ENCODE measurements around the gene KRTAP4-11.
"Not testable (repeated sequence)": the region's sequence is repeated elsewhere in the genome, so short reads cannot be mapped to it uniquely, and the experiment has no call there.

KRTAP4-11 gene

DNA sequence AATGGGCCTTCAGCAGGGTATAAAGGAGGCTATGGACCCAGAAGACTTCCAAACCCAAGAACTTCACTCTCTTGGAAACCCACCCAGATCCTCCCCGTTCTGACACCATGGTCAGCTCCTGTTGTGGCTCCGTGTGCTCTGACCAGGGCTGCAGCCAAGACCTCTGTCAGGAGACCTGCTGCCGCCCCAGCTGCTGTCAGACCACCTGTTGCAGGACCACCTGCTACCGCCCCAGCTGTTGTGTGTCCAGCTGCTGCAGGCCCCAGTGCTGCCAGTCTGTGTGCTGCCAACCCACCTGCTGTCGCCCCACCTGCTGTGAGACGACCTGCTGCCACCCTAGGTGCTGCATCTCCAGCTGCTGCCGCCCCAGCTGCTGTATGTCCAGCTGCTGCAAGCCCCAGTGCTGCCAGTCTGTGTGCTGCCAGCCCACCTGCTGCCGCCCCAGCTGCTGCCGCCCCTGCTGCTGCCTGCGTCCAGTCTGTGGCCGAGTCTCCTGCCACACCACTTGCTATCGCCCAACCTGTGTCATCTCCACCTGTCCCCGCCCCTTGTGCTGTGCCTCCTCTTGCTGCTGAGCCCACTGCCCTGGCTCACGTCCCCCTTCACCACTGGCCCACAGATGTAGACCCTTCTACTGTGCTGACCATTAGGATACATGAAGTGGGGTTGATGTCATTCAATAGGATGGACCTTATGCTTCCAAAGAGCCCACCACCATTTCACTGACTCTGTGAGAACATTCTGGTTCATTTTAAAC, 33.9 kb downstream of the KRTAP4-11 start, which contains the start of gene KRTAP4-7:
Gene KRTAP4-7, plus strand, starts transcription at position 51 of the 757 bp plus-strand sequence. Its CDS starts 57 bp downstream, at position 108.
- DNase-seq (ENCODE audit: low spot score), result not testable (repeated sequence)

DNA sequence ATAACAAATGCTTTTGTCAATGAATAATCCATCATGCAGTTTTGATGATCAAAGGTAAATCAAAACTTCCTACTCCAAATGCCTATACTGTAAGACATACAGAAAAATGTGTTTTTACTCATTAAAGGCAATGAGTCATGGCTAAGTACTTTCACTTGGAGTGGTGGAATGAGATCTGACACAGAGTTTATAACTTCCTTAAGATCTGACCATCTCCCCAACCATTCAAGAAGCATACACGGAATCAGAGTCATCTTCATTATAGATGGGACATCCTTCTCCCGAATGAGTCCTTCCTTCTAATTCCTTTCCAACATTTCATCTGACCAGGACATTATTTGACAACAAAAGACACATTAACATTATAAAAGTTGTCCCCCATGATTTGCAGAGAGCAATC, 34.7 kb downstream of the KRTAP4-11 start:
- DNase-seq (ENCODE audit: low spot score), result not testable (repeated sequence)

DNA sequence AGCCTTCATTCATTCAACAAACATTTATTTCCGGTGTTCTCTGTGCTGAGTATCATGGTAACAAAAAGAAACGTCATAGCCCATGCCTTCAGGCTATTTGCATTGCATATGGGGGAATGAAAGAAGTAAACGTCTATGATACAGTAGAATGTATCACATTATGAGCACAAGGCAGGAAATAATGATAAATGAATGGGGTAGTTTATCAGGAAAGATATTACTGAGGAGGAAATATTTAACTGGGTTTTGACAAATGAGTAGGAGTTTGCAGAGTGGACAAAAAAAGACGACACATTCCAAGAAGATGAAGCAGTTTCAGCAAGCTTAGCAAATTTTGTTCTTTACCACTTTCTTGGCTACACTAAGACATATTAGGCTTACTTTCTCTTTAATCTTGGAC, 35.5 kb downstream of the KRTAP4-11 start:
- no peak for DNase-seq (ENCODE audit: low spot score)

DNA sequence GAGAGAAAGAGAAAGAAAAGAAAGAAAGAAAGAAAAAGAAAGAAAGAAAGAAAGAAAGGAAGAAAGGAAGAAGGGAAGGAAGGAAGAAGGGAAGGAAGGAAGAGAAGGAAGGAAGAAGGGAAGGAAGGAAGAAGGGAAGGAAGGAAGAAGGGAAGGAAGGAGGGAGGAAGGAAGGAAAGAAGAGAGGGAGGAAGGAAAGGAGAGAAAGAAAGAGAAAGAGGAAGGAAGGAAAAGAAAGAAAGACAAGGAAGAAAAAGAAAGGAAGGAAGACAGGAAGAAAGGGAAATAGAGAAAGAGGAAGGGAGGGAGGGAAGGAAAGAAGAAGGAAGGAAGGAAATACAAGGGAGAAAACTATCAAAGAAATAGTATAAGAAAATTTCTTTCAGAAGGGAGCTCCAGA, 41.4 kb downstream of the KRTAP4-11 start:
- DNase-seq (ENCODE audit: low spot score), result no peak

DNA sequence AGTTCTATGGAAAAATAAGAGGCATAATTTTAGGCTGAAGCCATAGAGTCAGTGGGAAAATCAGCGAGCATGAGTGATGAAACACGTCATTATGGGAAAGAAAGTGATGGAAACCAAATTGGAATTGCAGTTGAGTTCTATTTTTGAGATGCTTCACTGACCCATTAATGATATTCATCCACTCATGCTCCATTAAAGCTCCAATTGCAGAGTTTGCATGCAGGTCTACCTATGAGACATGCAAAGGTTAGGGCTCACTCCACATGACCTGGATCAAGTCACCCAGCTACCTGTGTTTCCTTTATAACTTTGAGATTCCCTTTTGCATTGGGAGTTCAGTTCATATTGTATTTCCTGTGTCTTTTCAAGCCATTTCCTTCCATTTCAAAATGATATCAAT, 44.5 kb downstream of the KRTAP4-11 start:
- DNase-seq (ENCODE audit: low spot score), result no peak

DNA sequence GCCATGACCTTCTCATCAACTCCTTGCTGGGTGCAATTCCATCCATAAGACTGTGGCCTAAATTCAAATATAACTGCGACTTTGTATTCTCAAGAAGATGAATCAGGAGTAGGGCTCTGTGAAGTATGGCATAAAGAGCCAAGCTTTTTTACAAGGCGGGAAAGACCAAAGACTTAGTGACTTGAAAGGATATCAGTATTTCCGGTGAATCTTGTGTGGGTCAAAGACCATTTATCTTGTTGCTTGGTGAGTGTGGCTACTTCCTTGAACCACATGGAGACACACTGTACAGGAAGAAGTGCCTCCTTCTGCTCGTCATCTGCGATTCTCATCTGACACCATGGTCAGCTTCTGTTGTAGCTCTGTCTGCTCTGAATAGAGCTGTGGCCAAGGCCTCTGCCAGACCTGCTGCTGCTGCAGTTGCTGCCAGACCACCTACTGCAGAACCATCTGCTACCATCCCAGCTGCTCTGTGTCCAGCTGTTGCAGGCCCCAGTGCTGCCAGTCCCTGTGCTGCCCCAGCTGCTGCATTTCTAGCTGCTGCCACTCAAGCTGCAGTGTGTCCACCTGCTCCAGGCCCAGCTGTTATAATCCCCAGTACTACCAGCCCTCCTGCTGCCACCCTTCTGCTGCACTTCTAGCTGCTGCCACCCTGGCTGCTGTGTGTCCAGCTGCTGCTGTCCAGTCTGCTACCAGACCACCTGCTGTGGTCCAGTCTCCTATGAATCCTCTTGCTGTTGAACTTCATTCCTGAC, 46.4 kb downstream of the KRTAP4-11 start:
- DNase-seq (ENCODE audit: low spot score), result no peak

DNA sequence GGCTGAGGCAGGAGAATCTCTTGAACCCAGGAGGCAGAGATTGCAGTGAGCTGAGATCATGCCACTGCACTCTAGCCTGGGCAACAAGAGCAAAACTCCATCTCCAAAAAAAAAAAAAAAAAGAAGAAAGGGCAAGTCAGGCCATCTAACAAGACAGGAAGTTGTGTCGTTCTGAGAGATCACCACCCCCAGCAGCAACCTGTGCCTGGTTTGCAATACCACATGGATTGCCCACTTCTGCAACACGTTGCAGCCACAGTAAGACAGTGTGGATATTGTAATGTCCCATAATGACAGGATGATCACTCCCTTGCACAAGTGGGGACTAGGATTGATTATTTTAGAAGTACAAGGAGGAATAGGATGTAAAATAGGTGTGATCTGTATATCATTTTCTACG, 49.1 kb downstream of the KRTAP4-11 start:
- no peak for DNase-seq (ENCODE audit: low spot score)

DNA sequence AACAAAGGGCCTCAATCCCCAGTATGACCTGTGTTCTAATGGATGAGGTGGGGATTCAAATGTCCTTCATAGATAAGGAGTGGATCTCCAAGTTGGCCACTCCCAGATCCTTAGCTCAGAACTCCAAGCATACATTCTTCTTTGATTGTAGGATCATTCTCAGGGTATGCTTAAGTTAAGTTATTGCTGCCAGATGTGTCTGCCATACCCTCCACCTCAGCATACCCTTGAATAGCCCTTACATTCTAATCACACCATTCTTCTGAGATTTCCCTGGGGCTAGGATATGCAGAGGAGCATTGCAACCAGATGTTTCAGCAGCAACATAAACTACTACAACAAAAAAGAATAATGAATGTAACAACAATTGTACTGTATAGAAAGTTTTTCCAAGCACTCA, 50.9 kb downstream of the KRTAP4-11 start:
- DNase-seq (ENCODE audit: low spot score), result no peak

All from CD4-positive, alpha-beta T cell treated with Interleukin-6 at 100 ng/mL for 8 hours (primary cell).